GM23338 (cell line): ENCODE results near the gene LPIN1. TPM values are rescaled to one million over a fixed set of nuclear protein-coding genes. Genes with fewer than 3 reads are reported as not detected.

ENCODE experiments used
- ATAC-seq: fragments of 200-7000 bp; cut with Tn5 transposase; 3 replicates; pipeline ENCODE4 v1.9.1; 2020
- DNase-seq: peaks from one replicate; pipeline ENCODE4 v3.0.0-alpha.2; 2015; ENCODE audit warnings: low spot score
- H2AFZ ChIP-seq: fragments of 200-600 bp; sonication (generic); 2 replicates; pipeline ENCODE4 v1.8.0; 2016; ENCODE audit warnings: antibody characterized with exemption, mild to moderate bottlenecking, moderate library complexity
- H3F3A ChIP-seq: fragments of 200-600 bp; sonication (generic); replicated peaks from 2 replicates; pipeline ENCODE4 v1.8.0; 2017; ENCODE audit warnings: antibody characterized with exemption, mixed run types, low read depth
- H3K27ac ChIP-seq: fragments of 200-600 bp; sonication (generic); 2 replicates; pipeline ENCODE4 v1.6.1; 2016; ENCODE audit warnings: low read depth
- H3K27me3 ChIP-seq: fragments of 200-600 bp; sonication (generic); 2 replicates; pipeline ENCODE4 v1.8.0; 2016; ENCODE audit warnings: mild to moderate bottlenecking, mixed run types, moderate library complexity; ENCODE audit not compliant: insufficient read depth
- H3K36me3 ChIP-seq: fragments of 200-600 bp; sonication (generic); 2 replicates; pipeline ENCODE4 v1.8.0; 2016; ENCODE audit warnings: mild to moderate bottlenecking; ENCODE audit not compliant: insufficient read depth
- H3K4me1 ChIP-seq: fragments of 200-600 bp; sonication (generic); 2 replicates; pipeline ENCODE4 v1.8.0; 2016; ENCODE audit warnings: mild to moderate bottlenecking, moderate library complexity; ENCODE audit not compliant: insufficient read depth
- H3K4me2 ChIP-seq: fragments of 200-600 bp; sonication (generic); 2 replicates; pipeline ENCODE4 v1.7.1; 2017; ENCODE audit warnings: mixed run types
- H3K4me3 ChIP-seq: fragments of 200-600 bp; sonication (generic); 2 replicates; pipeline ENCODE4 v1.6.1; 2016; ENCODE audit warnings: mixed run types
- H3K79me2 ChIP-seq: fragments of 200-600 bp; sonication (generic); replicated peaks from 2 replicates; pipeline ENCODE4 v1.8.0; 2017; ENCODE audit warnings: mild to moderate bottlenecking; ENCODE audit not compliant: insufficient read depth
- H3K9me2 ChIP-seq: fragments of 200-600 bp; sonication (generic); 2 replicates; pipeline ENCODE4 v1.8.0; 2017; ENCODE audit not compliant: insufficient read depth
- H4K20me1 ChIP-seq: fragments of 200-600 bp; sonication (generic); replicated peaks from 2 replicates; pipeline ENCODE4 v1.8.0; 2017; ENCODE audit warnings: mild to moderate bottlenecking; ENCODE audit not compliant: insufficient read depth
- H3K27ac Mint-ChIP-seq: 2 replicates; pipeline ENCODE4 v1.8.0; 2020; ENCODE audit warnings: inconsistent platforms, mild to moderate bottlenecking, moderate library complexity, mixed read lengths
- H3K27me3 Mint-ChIP-seq: 3 replicates; pipeline ENCODE4 v1.8.0; 2022; ENCODE audit warnings: low read depth, mild to moderate bottlenecking, moderate library complexity, mixed read lengths, inconsistent platforms; ENCODE audit not compliant: insufficient read depth, poor library complexity
- H3K36me3 Mint-ChIP-seq: 3 replicates; pipeline ENCODE4 v1.8.0; 2021; ENCODE audit warnings: low read depth, mild to moderate bottlenecking, inconsistent platforms, moderate library complexity, mixed read lengths
- H3K4me1 Mint-ChIP-seq: 3 replicates; pipeline ENCODE4 v1.8.0; 2020; ENCODE audit warnings: mild to moderate bottlenecking, inconsistent platforms, mixed read lengths
- H3K4me3 Mint-ChIP-seq: 3 replicates; pipeline ENCODE4 v1.8.0; 2021; ENCODE audit warnings: moderate library complexity, mild to moderate bottlenecking, inconsistent platforms, mixed read lengths
- H3K9me3 Mint-ChIP-seq: 3 replicates; pipeline ENCODE4 v1.8.0; 2020; ENCODE audit warnings: moderate library complexity, mild to moderate bottlenecking, inconsistent platforms, mixed read lengths
- EZH2 ChIP-seq: fragments of 200-600 bp; sonication (generic); IDR thresholded peaks from one replicate; pipeline ENCODE4 v1.8.0; 2017; ENCODE audit warnings: antibody characterized with exemption, mild to moderate bottlenecking, low read depth; ENCODE audit not compliant: unreplicated experiment
- NANOG ChIP-seq: IDR thresholded peaks from 2 replicates; pipeline ENCODE4 v1.6.1; 2016; ENCODE audit warnings: antibody characterized with exemption, borderline replicate concordance
- REST ChIP-seq: IDR thresholded peaks from one replicate; pipeline ENCODE4 v1.6.1; 2018; ENCODE audit warnings: antibody characterized with exemption; ENCODE audit not compliant: unreplicated experiment
- ZNF331 ChIP-seq: fragments of 250-450 bp; sonication (Bioruptor Pico); IDR thresholded peaks from 2 replicates; pipeline ENCODE4 v1.5.0; 2020; ENCODE audit warnings: low read depth, mild to moderate bottlenecking, moderate library complexity
- ZNF462 ChIP-seq: fragments of 250-450 bp; sonication (Bioruptor Pico); IDR thresholded peaks from 2 replicates; pipeline ENCODE4 v1.5.0; 2020; ENCODE audit warnings: mild to moderate bottlenecking, moderate library complexity
- polyA plus RNA-seq: library from polyadenylated mRNA; unstranded; fragments of >200 nt; fragmentation: Nextera tagmentation; extraction: Ambion mirVana; gene quantifications from 2 replicates; pipeline ENCODE4 v1.2.1, GENCODE V29; 2016
- total RNA-seq: library from RNA; depleted of rRNA; stranded (reverse); fragments of >200 nt; shearing (Covaris generic); gene quantifications from 2 replicates; pipeline ENCODE4 v1.2.3, GENCODE V29; 2014

Gene LPIN1
- total and polyA plus RNA-seq, 2 experiments from 2014 or later, result 4.4 to 9.5 TPM

- TF ChIP-seq ZNF462 (CRISPR knock-in tag) (no peak), ZNF331 (CRISPR knock-in tag) (no peak), EZH2 (no peak)
Observed at GRCh38 chr2:11701751-11702301, 44.6 kb upstream of the LPIN1 start (continued).

- H2AFZ ChIP-seq, result no peak overlapping the region
- no peak overlapping the region for H3K4me3 Mint-ChIP-seq
- no peaks in the 10 kb centered on the region for H3K36me3 ChIP-seq
- no peaks in the 10 kb centered on the region for H4K20me1 ChIP-seq
- peaks cover 4% of the 10 kb centered on the region; the same call in 1 of the 3 replicates for H3K36me3 Mint-ChIP-seq
- H3K27ac ChIP-seq, result no peak overlapping the region
- H3F3A ChIP-seq, result no peaks in the 10 kb centered on the region
- ATAC-seq, result no peak
- H3K4me1 ChIP-seq, result no peaks in the 10 kb centered on the region
- peaks cover 5% of the 10 kb centered on the region for H3K9me3 Mint-ChIP-seq
- H3K27me3 ChIP-seq, result no peaks in the 10 kb centered on the region
- no peaks in the 10 kb centered on the region for H3K79me2 ChIP-seq
- no peak overlapping the region for H3K27ac Mint-ChIP-seq
- no peak overlapping the region for H3K4me2 ChIP-seq
- no peak for DNase-seq
- H3K27me3 Mint-ChIP-seq, result peaks cover 2% of the 10 kb centered on the region
- H3K4me1 Mint-ChIP-seq, result no peaks in the 10 kb centered on the region; the same call in 2 of the 3 replicates
- H3K4me3 ChIP-seq, result no peak overlapping the region
- H3K9me2 ChIP-seq, result 0 out of 2 replicates have a peak, but pooled peaks cover 4% of the 10 kb centered on the region
- TF ChIP-seq NANOG, result no peak
- no peak for TF ChIP-seq REST
- no peak for TF ChIP-seq ZNF462 (CRISPR knock-in tag)
Observed at GRCh38 chr2:11702946-11703345, 43.5 kb upstream of the LPIN1 start.
